ENCODE data around the gene PVALEF.
"Not testable (repeated sequence)": the region's sequence is repeated elsewhere in the genome, so short reads cannot be mapped to it uniquely, and the experiment has no call there.

PVALEF gene

GRCh38 chr17:81147701-81148100, 17.6 kb upstream of the PVALEF start:
- DNase-seq = no peak

- DNase-seq = no peak
Observed at GRCh38 chr17:81148571-81148970, 16.7 kb upstream of the PVALEF start.

- no peak for DNase-seq
Observed at GRCh38 chr17:81148986-81149533, 16.2 kb upstream of the PVALEF start.

GRCh38 chr17:81150377-81151077, 14.8 kb upstream of the PVALEF start:
- DNase-seq = no peak

GRCh38 chr17:81151278-81151677, 14.0 kb upstream of the PVALEF start:
- no peak for DNase-seq

- DNase-seq = no peak
Observed at GRCh38 chr17:81152288-81152828, 12.9 kb upstream of the PVALEF start.

- DNase-seq = no peak
Observed at GRCh38 chr17:81153340-81153803, 11.9 kb upstream of the PVALEF start.

GRCh38 chr17:81154016-81154415, 11.3 kb upstream of the PVALEF start:
- DNase-seq = not testable (repeated sequence)

GRCh38 chr17:81154961-81155360, 10.3 kb upstream of the PVALEF start:
- DNase-seq = no peak

GRCh38 chr17:81156866-81157805, 8.2 kb upstream of the PVALEF start:
- DNase-seq = no peak

- DNase-seq = no peak
Observed at GRCh38 chr17:81157848-81158687, 7.2 kb upstream of the PVALEF start.

GRCh38 chr17:81158688-81159590, 6.4 kb upstream of the PVALEF start:
- DNase-seq = no peak

GRCh38 chr17:81159611-81160265, 5.6 kb upstream of the PVALEF start:
- DNase-seq = no peak

- DNase-seq = no peak
Observed at GRCh38 chr17:81160306-81160705, 5.0 kb upstream of the PVALEF start.

GRCh38 chr17:81160747-81161453, 4.4 kb upstream of the PVALEF start:
- DNase-seq = no peak

- DNase-seq = no peak
Observed at GRCh38 chr17:81161536-81161935, 3.8 kb upstream of the PVALEF start.

- no peak for DNase-seq
Observed at GRCh38 chr17:81161972-81162371, 3.3 kb upstream of the PVALEF start.

- no peak for DNase-seq
Observed at GRCh38 chr17:81162491-81162890, 2.8 kb upstream of the PVALEF start.

GRCh38 chr17:81163051-81163695, 2.1 kb upstream of the PVALEF start:
- no peak for DNase-seq
